GM18868 (cell line): ENCODE measurements around the gene BOD1L2.

Source experiments
- ATAC-seq: cut with Tn5 transposase; IDR thresholded peaks from one replicate; pipeline ENCODE4 v1.9.1; 2021; ENCODE audit warnings: mild to moderate bottlenecking, moderate library complexity; ENCODE audit not compliant: unreplicated experiment

BOD1L2 gene

DNA sequence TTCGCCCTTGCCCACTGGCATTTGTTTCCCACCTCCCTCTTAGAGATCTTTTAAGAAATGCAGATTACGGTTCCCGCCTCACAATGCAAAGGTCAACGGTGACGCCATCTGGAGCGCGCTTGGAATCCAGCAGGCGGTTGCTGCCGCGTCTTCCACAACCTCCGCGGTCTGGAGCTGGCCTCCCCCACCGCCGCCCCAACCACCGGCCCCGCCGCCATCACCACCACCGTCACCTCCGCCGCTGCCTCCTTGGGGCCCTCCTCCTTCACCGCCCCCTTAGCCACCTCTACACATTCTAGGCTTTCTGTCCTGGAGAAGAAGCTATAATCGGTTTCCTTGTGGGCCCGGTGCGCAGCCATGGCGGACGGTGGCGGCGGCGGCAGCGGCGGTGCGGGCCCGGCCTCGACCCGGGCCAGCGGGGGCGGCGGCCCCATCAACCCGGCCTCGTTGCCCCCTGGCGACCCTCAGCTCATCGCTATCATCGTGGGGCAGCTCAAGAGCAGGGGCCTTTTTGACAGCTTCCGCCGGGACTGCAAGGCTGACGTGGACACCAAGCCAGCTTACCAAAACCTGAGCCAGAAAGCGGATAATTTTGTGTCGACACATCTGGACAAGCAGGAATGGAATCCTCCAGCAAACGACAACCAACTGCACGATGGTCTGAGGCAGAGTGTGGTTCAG is at the start of gene BOD1L2:
Gene BOD1L2, plus strand, starts transcription at position 132 of the 681 bp plus-strand sequence. Its CDS starts 226 bp downstream, at position 358.
- no peak for ATAC-seq

DNA sequence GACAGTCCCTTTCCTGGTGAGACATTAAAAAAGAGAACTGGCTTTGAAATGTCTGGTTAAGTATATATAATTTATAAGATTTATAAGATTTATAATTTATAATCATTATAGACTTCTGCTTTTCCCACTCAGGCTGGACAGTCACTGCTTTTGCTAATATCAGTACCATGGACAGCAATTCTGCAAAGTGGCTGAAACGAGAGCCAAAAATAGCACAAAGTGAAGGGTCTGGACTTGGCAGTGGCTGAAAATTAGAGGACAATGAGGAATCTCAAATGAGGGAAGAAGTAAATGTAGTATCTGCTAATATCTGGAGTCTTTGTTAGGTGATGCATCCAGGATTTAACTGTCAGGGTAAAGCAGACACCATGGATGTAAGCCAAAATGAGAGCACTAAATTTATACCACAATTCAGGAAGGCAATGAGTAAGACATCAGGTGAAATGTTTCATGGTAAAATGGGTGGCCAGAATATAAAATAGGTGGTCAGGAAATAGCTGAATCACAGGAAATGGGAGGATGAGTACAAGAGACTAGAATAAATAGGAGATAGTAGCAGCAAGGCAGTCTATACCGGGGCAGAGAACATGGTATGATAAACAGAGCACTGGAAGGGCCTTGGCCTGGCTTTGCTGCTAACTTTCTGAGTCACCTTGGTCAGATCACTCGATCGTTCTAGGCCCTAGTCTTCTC is 39.6 kb upstream of the BOD1L2 start:
- no peak for ATAC-seq

- ATAC-seq = no peak
Measured at GRCh38 chr18:57110290-57110689, 36.6 kb upstream of the BOD1L2 start.

DNA sequence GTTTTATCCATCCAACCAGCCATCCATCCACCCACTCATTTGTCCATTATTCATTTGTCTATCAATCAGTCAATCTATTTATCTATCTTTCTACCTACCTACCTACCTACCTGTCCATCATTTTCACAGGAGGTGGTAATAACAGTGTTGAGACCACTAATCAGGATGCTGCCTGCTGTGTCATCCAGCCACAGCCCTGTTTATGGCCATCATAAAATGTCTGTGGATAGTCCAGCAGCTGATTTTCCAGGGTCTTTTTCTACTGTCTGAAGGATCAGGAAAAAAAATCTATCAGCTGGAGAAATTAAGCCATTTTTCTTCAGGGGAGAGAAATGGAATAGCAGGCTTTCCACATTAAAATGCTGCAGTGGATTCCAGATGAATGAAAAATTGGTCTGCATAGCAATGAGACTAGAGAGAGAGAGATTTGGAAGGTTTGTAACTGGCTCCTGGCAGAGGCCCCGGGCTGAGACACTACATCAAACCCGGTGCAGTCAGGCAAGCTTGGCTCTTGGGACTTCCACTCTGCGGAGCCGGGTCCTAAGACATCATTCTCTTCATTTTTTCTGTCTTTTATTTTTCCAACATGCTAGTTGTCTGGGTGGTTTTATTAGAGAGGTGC is 33.0 kb upstream of the BOD1L2 start:
- ATAC-seq = no peak

GRCh38 chr18:57116598-57117132 is 30.2 kb upstream of the BOD1L2 start:
- no peak for ATAC-seq

DNA sequence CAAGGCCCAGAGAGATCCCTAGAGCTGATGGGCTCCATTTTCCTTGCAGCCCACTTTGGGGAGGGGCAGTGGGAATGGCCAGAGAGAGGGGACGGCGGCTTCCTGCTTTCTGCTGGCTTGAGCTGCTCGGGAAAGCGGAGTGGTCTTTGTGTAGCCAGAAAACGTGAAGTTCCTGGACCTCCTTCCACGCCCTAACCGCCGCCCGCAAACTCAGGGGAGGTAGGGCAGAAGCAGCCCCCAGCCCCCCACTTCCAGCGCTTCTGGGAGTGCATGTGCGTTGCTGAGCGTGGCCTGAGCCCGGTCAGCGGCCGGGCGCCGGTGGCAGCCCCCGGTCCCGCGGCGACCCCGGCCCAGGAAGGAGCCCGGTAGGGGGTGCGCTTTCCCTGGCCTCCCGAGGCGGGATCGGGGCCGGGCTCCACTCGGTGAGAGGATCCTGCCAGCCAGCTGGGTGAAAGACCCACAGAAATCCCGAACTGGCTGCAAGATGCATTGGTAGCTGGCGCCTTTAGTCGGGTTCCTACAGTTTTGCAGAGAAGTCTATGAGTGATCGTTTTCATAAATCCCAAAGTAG is 25.3 kb upstream of the BOD1L2 start:
- ATAC-seq = no peak

DNA sequence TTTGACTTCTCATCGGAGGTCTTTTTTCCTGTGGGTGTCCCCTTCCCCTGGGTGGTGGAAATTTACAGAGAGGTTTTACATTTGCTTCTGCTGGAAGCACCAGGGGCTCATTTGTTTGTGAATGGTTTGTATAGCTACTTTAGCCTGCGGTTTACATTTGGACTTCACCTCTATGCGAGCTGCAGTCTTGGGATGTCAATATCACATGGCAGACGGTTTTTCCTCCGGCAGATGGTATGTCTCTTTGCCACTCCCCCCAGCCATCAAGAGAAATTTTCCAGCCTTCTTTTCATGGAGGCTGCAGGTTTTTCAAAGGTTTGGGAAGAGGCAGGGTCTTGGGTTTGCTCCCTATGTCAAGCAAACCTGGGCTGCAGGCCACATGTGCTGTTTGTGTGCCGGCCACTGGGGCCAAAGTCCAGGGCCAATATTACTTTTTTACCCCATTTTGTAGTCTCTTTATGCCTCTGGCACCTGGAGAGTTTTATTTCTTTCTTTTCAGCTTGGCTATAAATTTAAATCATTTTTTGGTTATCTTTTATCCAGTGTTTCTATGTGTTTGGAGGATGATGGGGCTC is 23.9 kb upstream of the BOD1L2 start:
- no peak for ATAC-seq

GRCh38 chr18:57125627-57126026 is 21.3 kb upstream of the BOD1L2 start:
- ATAC-seq = no peak

DNA sequence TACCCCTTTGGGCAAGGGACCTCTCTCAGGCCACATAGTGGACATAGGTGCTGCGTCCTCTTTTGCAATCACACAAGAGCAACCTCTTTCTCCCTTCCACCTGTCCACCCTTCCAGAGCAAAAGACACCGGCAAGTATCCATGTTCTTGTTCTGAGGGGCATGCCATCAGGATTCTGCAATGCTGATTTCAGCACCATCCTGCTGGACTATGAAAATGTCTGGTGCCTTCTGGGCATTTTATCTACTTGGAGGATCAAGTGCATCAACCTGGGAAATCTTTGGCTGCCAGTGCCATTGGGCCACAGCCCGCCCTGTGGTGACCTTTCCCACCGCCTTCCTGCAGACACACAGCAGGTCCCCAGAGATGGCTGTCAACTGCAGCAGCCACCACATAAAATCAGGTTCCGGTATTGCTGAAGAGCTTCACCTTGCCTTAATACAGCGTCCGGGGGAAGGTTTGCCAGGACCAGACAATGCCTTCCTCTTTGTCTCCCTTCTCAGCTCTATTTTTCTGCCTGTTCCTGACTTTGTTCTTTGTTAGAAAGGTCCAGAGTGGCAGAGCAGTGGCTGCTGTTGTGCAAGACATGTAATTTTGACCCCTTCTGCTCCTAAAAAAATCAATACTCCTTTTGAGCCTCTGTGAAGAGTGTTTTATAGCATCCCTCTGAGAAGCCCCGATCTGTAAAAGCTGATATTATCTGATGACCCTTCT is 18.5 kb upstream of the BOD1L2 start:
- ATAC-seq = no peak

GRCh38 chr18:57131101-57131500 is 15.8 kb upstream of the BOD1L2 start:
- ATAC-seq = no peak

DNA sequence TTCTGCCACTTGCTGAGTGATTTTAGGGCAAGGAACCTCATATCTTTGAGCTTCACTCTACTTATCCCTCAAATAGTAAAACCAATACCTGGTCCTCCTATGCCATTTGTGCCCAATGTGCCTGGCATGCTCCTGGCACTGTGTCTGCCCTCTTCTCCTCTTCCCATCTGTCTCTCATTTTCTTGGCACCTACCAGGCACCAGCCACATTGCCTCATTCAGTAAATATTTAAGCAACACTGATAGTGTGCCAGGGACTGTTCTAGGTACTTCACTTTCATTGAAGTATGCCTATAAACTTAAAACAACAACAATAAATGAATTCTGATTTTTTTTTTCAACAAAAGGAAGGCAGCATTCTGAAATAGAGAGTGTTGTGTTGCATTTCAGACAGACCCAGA is 15.1 kb upstream of the BOD1L2 start:
- ATAC-seq = no peak

- ATAC-seq = no peak
Measured at GRCh38 chr18:57134618-57135135, 12.2 kb upstream of the BOD1L2 start.

DNA sequence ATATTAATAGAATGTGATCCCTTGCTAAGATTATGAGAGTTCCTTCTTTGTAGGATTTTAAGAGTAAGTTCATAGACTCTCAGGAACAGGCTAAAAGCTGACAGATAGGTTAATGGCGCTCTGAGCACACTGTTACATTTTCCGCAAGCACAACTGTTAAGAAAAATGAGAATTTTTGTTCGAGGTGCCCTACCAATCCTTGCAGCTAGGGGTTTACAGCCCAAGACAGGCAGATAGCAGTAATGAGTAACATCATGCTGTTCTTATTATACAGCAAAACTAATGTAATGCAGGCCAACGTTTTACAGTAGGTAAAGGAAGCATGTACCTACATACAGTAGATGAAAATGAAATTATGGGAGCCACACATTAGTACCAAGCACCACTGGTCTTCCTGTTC is 11.2 kb upstream of the BOD1L2 start:
- no peak for ATAC-seq

GRCh38 chr18:57137847-57138246 is 9.0 kb upstream of the BOD1L2 start:
- no peak for ATAC-seq

DNA sequence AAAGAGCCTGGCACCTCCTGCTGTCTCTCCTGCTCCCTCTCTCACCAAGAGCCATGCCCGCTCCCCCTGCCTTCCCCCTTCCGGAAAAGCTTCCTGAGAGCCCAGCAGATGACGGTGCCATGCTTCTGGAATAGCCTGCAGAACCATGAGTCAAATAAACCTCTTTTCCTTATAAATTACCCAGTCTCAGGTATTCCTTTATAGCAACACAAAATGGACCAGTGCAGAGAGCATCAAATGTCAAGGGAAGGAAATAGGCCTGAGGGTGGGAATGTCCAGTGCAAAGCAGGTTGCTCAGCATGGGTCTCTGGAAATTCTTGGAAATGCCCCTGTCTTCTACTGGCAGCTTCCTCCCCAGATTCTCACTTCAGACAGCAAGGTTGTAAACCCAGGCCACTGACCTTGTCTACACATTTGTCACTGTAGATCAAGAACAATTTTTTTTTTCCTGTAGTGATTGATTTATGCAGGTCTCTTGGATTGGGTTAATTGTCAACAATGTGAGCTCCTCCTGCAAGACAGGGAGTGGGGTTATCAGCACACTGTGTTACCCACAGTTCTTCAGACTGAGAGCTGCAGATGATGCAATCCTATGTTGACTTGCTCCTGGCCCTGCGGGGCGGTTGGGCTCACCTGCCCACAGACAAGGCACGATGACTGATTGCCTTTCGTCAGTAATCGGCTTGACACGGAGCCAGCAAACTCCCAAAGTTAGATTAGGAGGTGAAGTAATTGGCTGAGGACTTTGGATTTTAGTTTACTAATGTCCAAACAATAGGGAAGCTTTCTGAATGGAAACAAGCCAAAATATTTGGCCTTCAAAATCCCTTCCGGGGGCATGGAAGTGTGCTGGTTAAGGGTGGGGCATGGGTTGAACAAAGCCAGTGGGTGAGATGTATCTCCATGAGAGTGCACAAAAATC is 5.4 kb upstream of the BOD1L2 start:
- no peak for ATAC-seq

DNA sequence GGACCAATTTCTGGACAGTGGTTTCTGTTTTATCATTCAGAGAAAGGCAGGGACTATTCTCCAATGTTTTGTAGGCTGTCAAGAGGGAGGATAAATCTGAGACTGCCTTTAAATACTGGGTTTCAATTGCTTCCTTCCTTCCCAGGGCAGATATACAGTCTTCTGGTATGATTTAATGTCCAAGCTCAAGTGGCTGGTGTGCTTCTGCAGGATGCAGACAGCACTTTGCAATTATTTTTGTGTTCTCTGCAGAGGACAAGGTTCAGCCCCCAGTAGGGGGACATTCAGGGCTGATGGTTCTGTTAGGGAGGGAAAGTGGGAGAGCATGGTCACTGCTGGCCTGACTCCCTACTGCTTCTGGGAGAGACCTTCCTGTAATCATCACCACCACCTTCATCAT is 4.6 kb upstream of the BOD1L2 start:
- no peak for ATAC-seq

GRCh38 chr18:57143265-57143664 is 3.6 kb upstream of the BOD1L2 start:
- ATAC-seq = no peak

DNA sequence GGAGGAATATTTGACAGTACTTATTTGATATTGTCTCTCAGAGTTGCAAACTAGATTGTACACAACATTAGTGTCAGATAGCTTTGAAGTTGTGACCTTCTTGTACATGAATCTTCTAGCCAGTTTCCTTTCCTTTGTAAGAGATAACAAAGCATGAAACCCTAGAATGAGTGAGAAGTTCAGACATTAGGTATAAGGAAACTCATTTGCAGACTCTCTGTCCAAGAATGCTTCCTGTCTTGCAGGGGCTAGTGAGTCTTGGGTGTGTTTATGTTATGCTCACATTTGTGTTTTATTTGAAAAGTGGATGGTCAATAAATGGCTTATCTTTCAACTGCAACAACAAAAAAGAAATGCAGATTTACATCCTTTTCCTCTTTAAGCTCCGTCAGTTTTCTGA is 1.4 kb downstream of the BOD1L2 start:
- peak; percentile 34 for ATAC-seq

DNA sequence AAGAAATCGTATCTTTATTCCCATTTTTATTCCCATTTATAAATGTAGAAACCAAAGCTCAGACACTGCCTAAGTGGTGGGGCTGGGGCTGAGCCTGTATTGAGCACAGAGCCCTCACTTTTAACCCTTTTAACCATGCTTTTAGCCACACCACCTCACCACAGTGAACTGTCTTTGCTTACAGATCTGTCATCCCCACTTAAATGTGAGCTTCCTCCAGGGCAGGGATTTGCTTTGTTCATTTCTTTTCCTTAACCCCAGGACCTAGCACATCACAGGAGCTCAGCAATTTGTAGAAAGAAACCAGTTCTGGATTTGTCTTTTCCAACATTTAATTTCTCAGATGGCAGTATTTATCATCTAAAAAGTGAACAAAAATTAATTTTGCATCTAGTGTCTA is 2.2 kb downstream of the BOD1L2 start:
- ATAC-seq = no peak
